ENCODE measurements around the gene SLC5A12.
"Not testable (repeated sequence)": the region's sequence is repeated elsewhere in the genome, so short reads cannot be mapped to it uniquely, and the experiment has no call there.

SLC5A12 gene

DNA sequence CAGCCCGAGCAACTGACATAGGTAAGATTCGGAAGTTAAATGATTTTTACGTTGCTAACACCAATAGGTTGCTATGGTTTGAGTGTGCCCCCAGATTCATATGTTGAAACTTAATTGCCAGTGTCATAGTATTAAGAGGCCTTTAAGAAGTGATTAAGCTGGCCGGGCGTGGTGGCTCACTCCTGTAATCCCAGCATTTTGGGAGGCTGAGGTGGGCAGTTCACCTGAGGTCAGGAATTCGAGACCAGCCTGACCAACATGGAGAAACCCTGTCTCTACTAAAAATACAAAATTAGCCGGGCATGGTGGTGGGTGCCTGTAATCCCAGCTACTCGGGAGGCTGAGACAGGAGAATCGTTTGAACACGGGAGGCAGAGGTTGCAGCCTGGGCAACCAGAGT is 78.5 kb downstream of the SLC5A12 start:
- not testable (repeated sequence) for DNase-seq

DNA sequence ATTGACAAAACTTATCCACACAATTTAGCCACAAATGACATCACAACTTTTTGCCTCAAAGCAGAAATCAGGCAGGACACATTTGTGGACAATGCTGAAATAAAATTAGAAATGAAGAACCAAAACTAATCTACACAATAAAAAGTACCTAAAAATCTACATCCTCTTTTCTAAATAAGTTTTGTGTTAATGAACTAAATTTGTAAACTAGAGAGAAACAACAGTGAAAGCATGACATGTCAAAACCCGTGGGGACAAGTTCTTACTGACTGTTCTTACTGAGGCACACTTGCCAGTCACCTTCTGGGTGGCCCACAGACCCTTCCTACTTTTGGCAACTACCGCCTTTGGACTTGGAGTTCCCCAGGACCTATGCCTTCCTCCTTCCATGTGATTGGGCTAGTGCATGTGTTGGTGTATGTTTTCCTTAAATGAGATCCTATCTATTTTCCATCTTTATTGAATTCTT is 89.1 kb downstream of the SLC5A12 start:
- DNase-seq, result no peak

DNA sequence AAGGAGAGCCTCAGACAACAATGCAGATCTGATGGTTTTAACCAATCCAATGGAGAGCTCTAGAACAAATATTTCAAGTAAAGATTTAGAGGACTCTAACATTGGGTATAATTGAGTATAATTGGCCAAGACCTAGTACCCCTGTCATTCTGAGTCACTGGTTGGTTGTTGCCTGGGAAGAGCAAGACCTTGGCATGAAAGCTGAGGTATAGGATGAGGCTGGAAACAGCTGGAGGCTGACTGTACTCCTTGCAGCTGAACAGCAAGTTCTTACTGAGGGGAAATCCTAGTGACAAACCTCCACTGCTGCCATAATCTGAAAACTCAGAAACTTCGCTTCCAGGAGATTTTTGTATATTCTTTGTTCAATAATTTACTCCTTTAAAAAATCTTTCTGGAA is 95.5 kb downstream of the SLC5A12 start:
- DNase-seq, result no peak

DNA sequence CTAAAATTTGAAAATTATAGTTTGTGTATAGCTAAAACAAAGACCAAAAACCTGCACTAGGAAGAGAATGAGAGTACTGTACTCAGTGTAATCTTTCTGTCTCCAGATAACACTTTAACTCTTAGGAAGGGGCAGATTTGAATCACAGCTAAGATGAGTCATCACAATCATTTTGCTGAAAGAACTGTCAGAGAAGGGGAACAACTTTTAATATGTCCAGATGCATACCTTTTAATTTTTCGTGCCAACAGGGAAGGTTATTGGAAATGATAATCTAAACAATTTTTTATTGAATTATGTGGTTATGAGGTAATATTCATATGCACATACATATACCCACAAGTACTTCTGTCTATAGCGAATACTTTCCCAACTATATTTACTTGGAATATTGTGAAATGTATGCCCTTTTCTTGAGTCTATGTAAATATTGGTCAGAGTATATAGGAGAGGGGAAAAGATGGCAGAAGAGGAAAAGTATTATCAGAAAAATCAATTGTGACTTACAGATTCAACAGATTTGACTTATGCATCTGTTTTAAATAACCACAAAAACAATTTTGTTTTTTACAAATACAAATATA is 98.7 kb downstream of the SLC5A12 start:
- no peak for DNase-seq

DNA sequence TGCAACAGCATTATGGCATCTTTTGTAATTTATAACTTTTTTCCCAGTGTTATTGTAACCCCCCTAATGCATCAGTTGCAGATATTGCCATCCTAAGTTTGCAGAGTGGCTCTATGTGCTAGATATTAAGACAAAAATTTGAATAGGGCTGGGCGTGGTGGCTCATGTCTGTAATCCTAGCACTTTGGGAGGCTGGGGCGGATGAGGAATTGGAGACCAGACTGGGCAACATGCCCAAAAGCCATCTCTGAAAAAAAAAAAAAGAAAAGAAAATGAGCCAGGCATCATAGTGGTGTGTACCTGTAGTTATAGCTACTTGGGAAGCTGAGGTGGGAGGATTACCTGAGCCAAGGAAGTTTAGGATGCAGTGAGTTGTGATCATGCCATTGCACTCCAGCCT is 99.7 kb downstream of the SLC5A12 start:
- DNase-seq, result no peak

DNA sequence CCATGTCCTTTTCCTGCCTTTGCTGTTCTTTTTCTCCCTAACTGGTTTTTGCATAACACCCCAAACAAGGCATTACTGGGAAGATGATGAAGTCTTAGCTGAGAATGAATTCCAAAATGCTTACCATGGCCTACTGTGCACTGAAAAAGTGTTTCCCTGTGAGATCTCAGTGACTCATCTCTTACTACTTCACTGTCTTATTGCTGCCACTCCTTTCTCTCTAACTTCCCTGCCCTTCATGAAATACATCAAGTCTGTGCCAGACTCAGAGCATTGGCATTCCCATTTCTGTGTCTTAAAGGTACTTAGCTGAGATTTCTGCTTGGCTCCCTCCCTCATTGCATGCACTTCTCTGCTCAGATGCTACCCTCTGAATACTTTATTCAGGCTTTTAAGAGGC is 100.7 kb downstream of the SLC5A12 start:
- DNase-seq, result no peak

DNA sequence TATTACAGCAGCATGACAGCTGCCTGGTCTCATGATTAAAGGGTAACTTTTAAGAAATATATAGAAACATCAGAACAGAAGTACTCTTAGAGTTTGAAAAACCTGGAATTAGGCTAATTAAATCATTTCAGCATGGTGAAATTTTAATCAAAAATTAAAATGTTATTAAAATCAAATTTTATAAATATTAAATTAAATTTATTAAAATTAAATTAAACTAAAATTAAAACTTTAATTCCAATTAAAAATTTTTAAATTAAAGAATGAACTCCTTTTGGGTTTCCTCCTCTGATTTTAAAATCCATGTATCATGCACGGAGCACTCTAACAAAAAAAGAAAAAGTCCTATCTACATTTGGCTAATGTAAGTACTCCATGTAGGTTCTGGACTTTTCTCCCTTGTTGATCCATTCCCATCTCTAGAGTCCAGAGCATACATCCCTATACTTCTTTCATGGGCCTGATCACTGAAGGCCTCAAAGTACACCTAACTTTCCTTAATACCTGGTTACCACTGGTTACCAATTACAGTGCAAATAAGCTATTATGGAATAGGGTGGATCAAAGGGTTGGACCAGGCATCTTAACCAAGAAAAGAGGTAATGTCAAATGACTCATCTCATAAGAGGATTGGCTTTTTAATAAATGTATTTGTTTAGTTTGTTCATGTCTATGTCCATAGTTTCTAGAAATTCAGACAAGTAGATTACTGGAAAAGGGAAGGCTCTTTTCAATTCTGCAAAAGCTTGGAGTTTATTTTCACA is 101.4 kb downstream of the SLC5A12 start:
- DNase-seq, result no peak

DNA sequence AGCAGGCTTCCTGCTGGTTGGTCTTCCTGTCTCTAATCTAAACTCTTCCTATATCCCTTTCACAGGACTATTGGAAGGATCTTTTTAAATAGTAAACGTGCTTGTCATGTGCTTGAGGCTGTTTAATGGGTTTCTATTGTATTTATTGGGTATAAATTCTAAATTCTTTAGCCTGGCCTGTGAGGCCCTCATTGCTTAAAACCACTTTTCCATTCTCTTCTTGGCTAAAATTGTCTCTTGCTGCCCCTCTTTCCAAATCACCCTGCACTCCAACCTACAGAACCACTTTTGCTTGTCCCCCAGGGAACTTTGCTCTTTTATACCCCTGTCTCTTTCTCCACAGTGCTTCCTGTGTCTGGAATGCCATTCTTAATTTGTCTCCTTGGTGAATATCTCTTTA is 103.4 kb downstream of the SLC5A12 start:
- DNase-seq, result no peak

Data from NCI-H1105 (cell line).